ENCODE measurements around the gene PALB2. TPM values are rescaled to one million over a fixed set of nuclear protein-coding genes. Genes with fewer than 3 reads are reported as not detected.

Gene PALB2
- total RNA-seq, 1 donor from 2014 or later = 14.5 TPM

- Mint-ChIP-seq H3K9me3 (ENCODE audit: unreplicated experiment) (no peaks in the 10 kb centered on the region), H3K27ac (ENCODE audit: unreplicated experiment) (no peak overlapping the region), H3K4me1 (ENCODE audit: unreplicated experiment) (no peaks in the 10 kb centered on the region), H3K4me3 (ENCODE audit: unreplicated experiment) (no peak overlapping the region), H3K27me3 (ENCODE audit: unreplicated experiment) (no peaks in the 10 kb centered on the region), H3K36me3 (ENCODE audit: low read depth, unreplicated experiment) (peaks cover 16% of the 10 kb centered on the region)
- TF ChIP-seq CTCF (IDR thresholded peaks at IDR 0.05; ENCODE audit: unreplicated experiment) = no peak
- no peak for DNase-seq (ENCODE audit: low spot score)
These were observed 32.9 kb downstream of the PALB2 start for GRCh38 chr16:23608194-23608593.

- H3K9me3 Mint-ChIP-seq (ENCODE audit: unreplicated experiment) = no peaks in the 10 kb centered on the region
- DNase-seq (ENCODE audit: low spot score) = no peak
- H3K4me3 Mint-ChIP-seq (ENCODE audit: unreplicated experiment) = no peak overlapping the region
- no peak for TF ChIP-seq CTCF (IDR thresholded peaks at IDR 0.05; ENCODE audit: unreplicated experiment)
- H3K36me3 Mint-ChIP-seq (ENCODE audit: low read depth, unreplicated experiment) = peaks cover 16% of the 10 kb centered on the region
- no peaks in the 10 kb centered on the region for H3K27me3 Mint-ChIP-seq (ENCODE audit: unreplicated experiment)
- no peak overlapping the region for H3K27ac Mint-ChIP-seq (ENCODE audit: unreplicated experiment)
- H3K4me1 Mint-ChIP-seq (ENCODE audit: unreplicated experiment) = no peaks in the 10 kb centered on the region
These were observed 33.4 kb downstream of the PALB2 start for GRCh38 chr16:23607726-23608125.

GRCh38 chr16:23597003-23597756 is 43.9 kb downstream of the PALB2 start:
- no peaks in the 10 kb centered on the region for H3K4me1 Mint-ChIP-seq (ENCODE audit: unreplicated experiment)
- H3K27me3 Mint-ChIP-seq (ENCODE audit: unreplicated experiment) = peaks cover 4% of the 10 kb centered on the region
- no peak for TF ChIP-seq CTCF (IDR thresholded peaks at IDR 0.05; ENCODE audit: unreplicated experiment)
- peak; percentile 31 for DNase-seq (ENCODE audit: low spot score)
- H3K27ac Mint-ChIP-seq (ENCODE audit: unreplicated experiment) = no peak overlapping the region
- no peaks in the 10 kb centered on the region for H3K9me3 Mint-ChIP-seq (ENCODE audit: unreplicated experiment)
- H3K36me3 Mint-ChIP-seq (ENCODE audit: low read depth, unreplicated experiment) = peaks cover 4% of the 10 kb centered on the region
- peak overlapping the region; percentile 92 for H3K4me3 Mint-ChIP-seq (ENCODE audit: unreplicated experiment)

- Mint-ChIP-seq H3K4me1 (ENCODE audit: unreplicated experiment) (no peaks in the 10 kb centered on the region), H3K27me3 (ENCODE audit: unreplicated experiment) (peaks cover 7% of the 10 kb centered on the region), H3K27ac (ENCODE audit: unreplicated experiment) (peak within 1 kb of the TSS; percentile 75), H3K9me3 (ENCODE audit: unreplicated experiment) (no peaks in the 10 kb centered on the region), H3K36me3 (ENCODE audit: low read depth, unreplicated experiment) (peaks cover 11% of the 10 kb centered on the region), H3K4me3 (ENCODE audit: unreplicated experiment) (peak within 1 kb of the TSS; percentile 92)
- peak; percentile 96 for DNase-seq (ENCODE audit: low spot score)
- TF ChIP-seq CTCF (IDR thresholded peaks at IDR 0.05; ENCODE audit: unreplicated experiment) = peak; percentile 98
These were observed 45.0 kb downstream of the PALB2 start, which contains the start of gene NDUFAB1 for GRCh38 chr16:23595951-23596720. Gene NDUFAB1 (minus strand): TSS chr16:23596316. CDS start chr16:23596290, 26 bp downstream.
